A549 (cell line): ENCODE measurements around the gene TEX9.

Experiments
- CEBPB ChIP-seq, 2 experiments: fragments of >200 bp in 1 of 2; sonication (Bioruptor Twin) in 1 of 2; formaldehyde crosslinking in 1 of 2; IDR thresholded peaks; 2 replicates each; pipeline ENCODE4 v1.6.1; 2012 to 2016
- CTCF ChIP-seq: fragments of >200 bp; sonication (Bioruptor Twin); formaldehyde crosslinking; IDR thresholded peaks from 3 replicates; pipeline ENCODE4 v1.5.1; 2016
- KDM1A ChIP-seq: fragments of 200-600 bp; sonication (generic); IDR thresholded peaks from 2 replicates; pipeline ENCODE4 v1.6.1; 2016; ENCODE audit warnings: low read depth, mild to moderate bottlenecking
- POLR2A ChIP-seq: IDR thresholded peaks from 2 replicates; pipeline ENCODE4 v1.6.1; 2012; ENCODE audit warnings: mild to moderate bottlenecking, low read length
- RCOR1 ChIP-seq: fragments of 150-350 bp; IDR thresholded peaks from 2 replicates; pipeline ENCODE4 v1.6.1; 2014; ENCODE audit warnings: antibody characterized with exemption, low read length, low read depth

GRCh38 chr15:56358604-56359003, 6.6 kb upstream of the TEX9 start:
- TF ChIP-seq CEBPB (IDR thresholded peaks at IDR 0.05), result no peak
- TF ChIP-seq RCOR1, result no peak
- TF ChIP-seq CTCF, result no peak
- no peak for TF ChIP-seq KDM1A
- TF ChIP-seq POLR2A, result no peak
